AG04450 (cell line): ENCODE results near the gene WDFY4. TPM values are rescaled to one million over a fixed set of nuclear protein-coding genes. Genes with fewer than 3 reads are reported as not detected.

Experiments used
- CTCF ChIA-PET: fragments of 300-600, 350-600 bp; formaldehyde crosslinking; extraction: SDS; loops from one replicate; lab custom pipeline; 2022; ENCODE audit warnings: antibody characterized with exemption, inconsistent platforms; lab: Charles Lee
- POLR2A ChIA-PET: fragments of 350-600 bp; formaldehyde crosslinking; extraction: SDS; loops from one replicate; lab custom pipeline; 2021; ENCODE audit warnings: antibody characterized with exemption, inconsistent platforms; lab: Yijun Ruan, JAX
- DNase-seq: peaks from one replicate; pipeline ENCODE4 v3.0.0-alpha.2; 2011; ENCODE audit warnings: low read depth, low spot score
- H3K27ac ChIP-seq: one replicate; pipeline ENCODE4 v1.5.1; 2012; ENCODE audit warnings: low read depth, low read length, control low read depth
- H3K27me3 ChIP-seq: one replicate; pipeline ENCODE4 v1.6.0; 2012; ENCODE audit warnings: low read length; ENCODE audit not compliant: control insufficient read depth, insufficient read depth
- H3K4me3 ChIP-seq: 2 replicates; pipeline ENCODE4 v1.5.1; 2011; ENCODE audit warnings: mild to moderate bottlenecking, low read depth, low read length, control low read depth
- H3K9me3 ChIP-seq: 2 replicates; pipeline ENCODE4 v1.5.1; 2012; ENCODE audit warnings: low read length; ENCODE audit not compliant: control insufficient read depth, insufficient read depth
- polyA plus RNA-seq: library from polyadenylated mRNA; depleted of rRNA; stranded (reverse); fragments of >200 nt; gene quantifications from 2 replicates; pipeline ENCODE4 v1.2.3, GENCODE V29; 2011; rRNA removed
- small RNA-seq: library from RNA; depleted of rRNA; stranded (forward); fragments of <200 nt; gene quantifications from one replicate; pipeline ENCODE3, GENCODE V24; 2012; ENCODE audit warnings: low read depth; ENCODE audit not compliant: insufficient read length
- TF ChIP-seq, protein P1 (sequence below): IDR thresholded peaks from 2 replicates; pipeline ENCODE4 v1.5.1; 2011; ENCODE audit warnings: low read depth, low read length, control low read depth, inconsistent platforms

The WDFY4 gene
- polyA plus RNA-seq, 1 experiment: not detected

DNA sequence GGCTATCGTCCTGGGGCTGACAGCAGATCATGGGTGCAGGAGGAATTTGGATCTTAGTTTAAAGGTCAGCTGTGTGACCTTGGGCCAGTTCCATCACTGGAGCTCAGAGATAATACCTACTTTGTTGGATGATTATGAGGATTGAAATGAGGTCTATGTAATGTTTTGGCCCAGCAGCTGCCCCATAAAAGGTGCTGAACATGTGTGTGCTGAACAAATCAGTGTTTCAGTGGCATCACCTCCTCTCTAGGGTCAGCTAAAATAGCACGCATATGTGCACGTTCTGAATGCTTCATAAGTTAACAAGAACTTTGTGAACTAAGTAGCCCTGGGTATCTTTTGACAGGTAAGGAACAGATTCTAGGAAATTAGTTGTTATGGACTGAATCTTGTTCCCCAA lies 339.8 kb downstream of the WDFY4 start:
- POLR2A ChIA-PET: interaction anchor here (1.2 kb wide), 1 partner anchor 86 kb away, joined by 4 read pairs; no protein-coding TSS in a partner anchor
- Histone ChIP-seq H3K27ac (no peak overlapping the region), H3K4me3 (no peak overlapping the region), H3K9me3 (no peaks in the 10 kb centered on the region), H3K27me3 (no peaks in the 10 kb centered on the region)
- CTCF ChIA-PET: interaction anchor here (1.5 kb wide), 1 partner anchor 11 kb away, joined by 4 read pairs; no protein-coding TSS in a partner anchor
- TF ChIP-seq, protein P1, sequence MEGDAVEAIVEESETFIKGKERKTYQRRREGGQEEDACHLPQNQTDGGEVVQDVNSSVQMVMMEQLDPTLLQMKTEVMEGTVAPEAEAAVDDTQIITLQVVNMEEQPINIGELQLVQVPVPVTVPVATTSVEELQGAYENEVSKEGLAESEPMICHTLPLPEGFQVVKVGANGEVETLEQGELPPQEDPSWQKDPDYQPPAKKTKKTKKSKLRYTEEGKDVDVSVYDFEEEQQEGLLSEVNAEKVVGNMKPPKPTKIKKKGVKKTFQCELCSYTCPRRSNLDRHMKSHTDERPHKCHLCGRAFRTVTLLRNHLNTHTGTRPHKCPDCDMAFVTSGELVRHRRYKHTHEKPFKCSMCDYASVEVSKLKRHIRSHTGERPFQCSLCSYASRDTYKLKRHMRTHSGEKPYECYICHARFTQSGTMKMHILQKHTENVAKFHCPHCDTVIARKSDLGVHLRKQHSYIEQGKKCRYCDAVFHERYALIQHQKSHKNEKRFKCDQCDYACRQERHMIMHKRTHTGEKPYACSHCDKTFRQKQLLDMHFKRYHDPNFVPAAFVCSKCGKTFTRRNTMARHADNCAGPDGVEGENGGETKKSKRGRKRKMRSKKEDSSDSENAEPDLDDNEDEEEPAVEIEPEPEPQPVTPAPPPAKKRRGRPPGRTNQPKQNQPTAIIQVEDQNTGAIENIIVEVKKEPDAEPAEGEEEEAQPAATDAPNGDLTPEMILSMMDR: no peak
- no peak for DNase-seq

DNA sequence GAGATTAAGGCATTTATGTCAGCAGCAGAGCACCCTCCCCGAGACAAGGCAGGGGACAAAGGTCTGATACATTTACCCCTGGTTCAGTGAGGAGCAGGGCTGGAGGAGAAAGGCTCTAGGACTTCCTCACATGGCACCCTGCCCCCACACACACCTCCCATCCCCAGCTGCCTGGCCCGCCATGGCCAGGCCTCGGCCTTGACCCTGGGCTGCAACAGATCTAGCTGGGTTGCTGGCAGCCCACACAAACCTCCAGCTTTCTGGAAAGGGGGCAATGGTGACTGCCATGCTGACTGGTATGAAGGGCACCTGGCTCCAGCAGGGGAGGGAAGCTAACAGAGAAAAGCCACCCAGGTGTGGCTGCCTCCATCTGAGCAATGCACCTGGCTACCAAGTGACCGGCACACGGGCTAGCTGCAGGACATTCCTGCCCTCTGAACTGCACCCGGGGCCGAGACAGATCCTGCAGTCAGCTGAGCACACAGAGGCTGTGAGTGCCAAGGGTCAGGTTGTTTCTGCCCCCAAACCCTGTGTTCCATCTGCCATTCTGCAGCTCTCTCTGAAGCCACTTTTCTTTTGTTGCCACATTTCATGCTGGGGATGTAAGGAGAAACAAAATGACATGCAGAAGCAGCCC lies 340.8 kb downstream of the WDFY4 start:
- H3K27me3 ChIP-seq: no peaks in the 10 kb centered on the region
- DNase-seq: no peak
- POLR2A ChIA-PET: no interaction called here
- CTCF ChIA-PET: no interaction called here
- no peak overlapping the region for H3K27ac ChIP-seq
- no peak overlapping the region for H3K4me3 ChIP-seq
- TF ChIP-seq, protein P1: no peak
- no peaks in the 10 kb centered on the region for H3K9me3 ChIP-seq

DNA sequence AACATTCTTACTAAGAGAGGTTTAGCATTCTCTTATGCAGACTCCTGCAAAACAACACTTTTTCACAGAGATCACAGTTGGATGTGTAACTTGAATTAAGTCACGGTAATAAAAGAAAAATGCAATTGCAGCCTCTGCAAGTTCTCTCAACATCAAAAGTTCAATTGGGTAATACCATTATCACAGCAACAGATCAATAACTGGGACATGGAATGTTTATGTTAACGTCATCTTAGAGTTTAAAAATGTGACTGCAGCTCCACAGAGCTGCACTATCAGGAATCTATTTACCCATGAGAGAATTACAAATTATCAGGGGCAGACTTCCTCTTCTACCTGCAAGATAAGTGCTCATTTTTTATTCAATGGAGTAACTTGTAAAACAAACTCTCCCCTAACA lies 344.0 kb downstream of the WDFY4 start:
- no peaks in the 10 kb centered on the region for H3K27me3 ChIP-seq
- POLR2A ChIA-PET: no interaction called here
- no peak for DNase-seq
- H3K27ac ChIP-seq: no peak overlapping the region
- CTCF ChIA-PET: interaction anchor here (0.6 kb wide), 1 partner anchor 54 kb away, joined by 3 read pairs; no protein-coding TSS in a partner anchor
- H3K4me3 ChIP-seq: no peak overlapping the region
- TF ChIP-seq, protein P1: no peak
- H3K9me3 ChIP-seq: no peaks in the 10 kb centered on the region

DNA sequence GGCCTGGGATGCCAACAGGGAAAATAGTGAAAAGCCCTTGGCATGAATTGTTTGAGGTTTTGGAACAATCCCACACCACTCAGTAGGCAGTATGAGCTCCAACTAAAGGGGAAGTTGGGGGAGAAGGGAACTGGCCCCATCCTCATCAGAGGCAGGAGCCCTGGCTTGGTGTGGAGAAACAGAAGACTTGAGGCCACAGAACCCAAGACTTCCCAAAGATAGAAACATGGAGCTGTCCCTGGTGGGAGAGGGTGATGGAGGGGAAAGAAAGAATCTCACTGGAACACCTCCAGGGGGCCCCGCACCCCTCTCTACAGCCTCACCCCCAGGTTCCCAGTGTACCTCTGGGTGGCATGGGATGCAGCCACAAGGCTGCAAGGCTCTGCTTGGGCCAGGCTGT lies 345.0 kb downstream of the WDFY4 start:
- ChIA-PET CTCF (no interaction called here), POLR2A (no interaction called here)
- H3K27ac ChIP-seq: no peak overlapping the region
- H3K27me3 ChIP-seq: no peaks in the 10 kb centered on the region
- DNase-seq: no peak
- no peak overlapping the region for H3K4me3 ChIP-seq
- TF ChIP-seq, protein P1: no peak
- H3K9me3 ChIP-seq: no peaks in the 10 kb centered on the region

Small RNAs within 50 kb of the gene (small RNA-seq; reads per million reads assigned to genes)
- gene MIR4294: not detected

Other genes with a start within 250 kb of the WDFY4 start
- gene ARHGAP22, start 79.8 kb upstream of the WDFY4 start, polyA plus RNA-seq: 8.2 and 9.6 TPM in 2 replicates